Smooth muscle cell (in vitro differentiated cells): Measurements from ENCODE around the gene TPPP3. TPM values are rescaled to one million over a fixed set of nuclear protein-coding genes. Genes with fewer than 3 reads are reported as not detected.
"Not testable (repeated sequence)": the region's sequence is repeated elsewhere in the genome, so short reads cannot be mapped to it uniquely, and the experiment has no call there.

Experiments used
- DNase-seq: peaks from one replicate; lab custom pipeline; 2025; ENCODE audit not compliant: unreplicated experiment; lab: John Stamatoyannopoulos, UW
- H2AFZ ChIP-seq: fragments of 200-600 bp; sonication (generic); 2 replicates; pipeline ENCODE4 v1.6.0; 2016; ENCODE audit warnings: antibody characterized with exemption, low read depth, mild to moderate bottlenecking
- H3F3A ChIP-seq: fragments of 200-600 bp; sonication (generic); 2 replicates; pipeline ENCODE4 v1.6.0; 2017; ENCODE audit warnings: antibody characterized with exemption, low read depth
- H3K27ac ChIP-seq: fragments of 200-600 bp; sonication (generic); 2 replicates; pipeline ENCODE4 v1.5.1; 2016; ENCODE audit warnings: low read depth, mild to moderate bottlenecking
- H3K27me3 ChIP-seq: fragments of 200-600 bp; sonication (generic); 2 replicates; pipeline ENCODE4 v1.6.1; 2016; ENCODE audit warnings: low read depth, mild to moderate bottlenecking
- H3K36me3 ChIP-seq: fragments of 200-600 bp; sonication (generic); 2 replicates; pipeline ENCODE4 v1.5.1; 2016; ENCODE audit warnings: low read depth
- H3K4me1 ChIP-seq: fragments of 200-600 bp; sonication (generic); 2 replicates; pipeline ENCODE4 v1.5.1; 2016; ENCODE audit warnings: low read depth
- H3K4me2 ChIP-seq: fragments of 200-600 bp; sonication (generic); 2 replicates; pipeline ENCODE4 v1.6.0; 2016; ENCODE audit warnings: mild to moderate bottlenecking
- H3K4me3 ChIP-seq: fragments of 200-600 bp; sonication (generic); 2 replicates; pipeline ENCODE4 v1.5.1; 2016; ENCODE audit warnings: mild to moderate bottlenecking
- H3K79me2 ChIP-seq: fragments of 200-600 bp; sonication (generic); 2 replicates; pipeline ENCODE4 v1.6.0; 2016; ENCODE audit warnings: low read depth, mild to moderate bottlenecking
- H3K9ac ChIP-seq: fragments of 200-600 bp; sonication (generic); 2 replicates; pipeline ENCODE4 v1.6.0; 2016; ENCODE audit warnings: low read depth
- H3K9me3 ChIP-seq: fragments of 200-600 bp; sonication (generic); replicated peaks from 2 replicates; pipeline ENCODE4 v1.5.1; 2016; ENCODE audit warnings: low read depth
- H4K20me1 ChIP-seq: fragments of 200-600 bp; sonication (generic); 2 replicates; pipeline ENCODE4 v1.6.0; 2016; ENCODE audit warnings: low read depth
- CTCF ChIP-seq: fragments of 200-600 bp; sonication (generic); IDR thresholded peaks from 2 replicates; pipeline ENCODE4 v1.5.1; 2017; ENCODE audit warnings: borderline replicate concordance, mild to moderate bottlenecking, antibody characterized with exemption; ENCODE audit not compliant: insufficient read depth, poor library complexity, severe bottlenecking
- WGBS: methylation state at CpG from one replicate; pipeline ENCODE4 v1.1.7; 2016; ENCODE audit warnings: low lambda C conversion rate; 5-methylcytosine and 5-hydroxymethylcytosine counted together
- polyA plus RNA-seq: library from polyadenylated mRNA; unstranded; fragments of >200 nt; fragmentation: Nextera tagmentation; extraction: Ambion mirVana; gene quantifications from 2 replicates; pipeline ENCODE4 v1.2.1, GENCODE V29; 2016
- total RNA-seq: library from RNA; depleted of rRNA; stranded (reverse); fragments of >200 nt; gene quantifications from 2 replicates; pipeline ENCODE4 v1.2.3, GENCODE V29; 2014

The TPPP3 gene
- total and polyA plus RNA-seq, 2 experiments from 2014 or later = 1.3 to 1.9 TPM

DNA sequence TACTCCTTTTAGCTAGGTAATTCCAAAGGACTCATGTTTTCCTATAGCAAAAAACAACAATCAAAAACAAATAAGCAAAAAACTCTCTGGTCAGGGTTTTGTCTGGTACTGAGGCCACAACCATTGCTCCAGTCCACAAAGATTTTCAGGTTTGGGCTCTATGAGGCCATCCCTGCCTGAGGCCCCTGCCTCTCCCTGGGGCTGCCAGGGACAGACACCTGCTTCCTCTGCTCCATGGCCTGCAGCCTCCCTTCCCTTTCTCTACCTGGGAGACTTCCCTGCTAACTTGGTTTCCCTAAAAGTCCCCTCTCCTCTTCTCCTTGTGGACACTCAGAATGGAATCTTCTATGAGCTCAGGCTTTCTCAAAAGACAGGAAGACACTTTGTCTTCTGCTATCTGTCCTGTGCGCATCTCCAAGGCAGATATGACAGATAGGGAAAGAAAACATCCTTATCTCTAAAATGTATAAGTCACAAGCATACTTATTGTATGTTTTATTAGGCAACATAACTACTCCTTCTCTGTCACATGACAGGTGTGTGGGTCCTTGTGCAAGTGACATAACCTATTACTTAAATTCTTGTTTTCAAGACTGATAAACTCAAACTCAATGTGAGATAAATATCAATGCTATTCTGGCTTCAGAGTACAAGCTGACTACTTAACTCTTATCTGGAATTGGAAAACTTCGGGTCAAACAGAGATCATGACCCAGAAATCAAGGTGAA, 24.2 kb upstream of the TPPP3 start:
- Histone ChIP-seq H3K36me3 (no peaks in the 10 kb centered on the region), H3K27me3 (no peaks in the 10 kb centered on the region), H3K9me3 (no peaks in the 10 kb centered on the region), H4K20me1 (no peaks in the 10 kb centered on the region), H3K4me2 (no peak overlapping the region), H3K4me3 (no peak overlapping the region), H3K9ac (no peak overlapping the region), H3K4me1 (peaks cover 6% of the 10 kb centered on the region), H3K79me2 (no peaks in the 10 kb centered on the region), H2AFZ (no peak overlapping the region), H3F3A (peaks cover 4% of the 10 kb centered on the region), H3K27ac (no peak overlapping the region)
- no peak for DNase-seq
- WGBS = 84% methylated on average over 2 of the region's 2 CpGs
- no peak for TF ChIP-seq CTCF

- H3K9ac ChIP-seq = peak within 1 kb of the TSS; percentile 93
- peaks cover 6% of the 10 kb centered on the region for H3K4me1 ChIP-seq
- H3F3A ChIP-seq = peaks cover 4% of the 10 kb centered on the region
- H3K79me2 ChIP-seq = no peaks in the 10 kb centered on the region
- DNase-seq = peak; percentile 30
- H3K27me3 ChIP-seq = no peaks in the 10 kb centered on the region
- peak within 1 kb of the TSS; percentile 65 for H3K27ac ChIP-seq
- peak within 1 kb of the TSS; percentile 99 for H3K4me2 ChIP-seq
- H3K4me3 ChIP-seq = peak within 1 kb of the TSS; percentile 76
- peak; percentile 44 for TF ChIP-seq CTCF
- H3K36me3 ChIP-seq = no peaks in the 10 kb centered on the region
- H2AFZ ChIP-seq = peak within 1 kb of the TSS; percentile 95
- WGBS = 6% methylated on average over 66 of the region's 73 CpGs
- H3K9me3 ChIP-seq = no peaks in the 10 kb centered on the region
- peaks cover 11% of the 10 kb centered on the region for H4K20me1 ChIP-seq
Observed at GRCh38 chr16:67415872-67416793, 22.8 kb upstream of the TPPP3 start, which contains the start of gene ZDHHC1. TSS of gene ZDHHC1 (minus strand) at chr16:67416477. CDS start at chr16:67407775, 8,702 bp downstream.

- peak overlapping the region; percentile 99 for H3K4me2 ChIP-seq
- H3K27ac ChIP-seq, H3K27me3 ChIP-seq, H3K4me1 ChIP-seq, H3K79me2 ChIP-seq, H3K9me3 ChIP-seq, DNase-seq, H3F3A ChIP-seq, H3K36me3 ChIP-seq: not testable (repeated sequence)
- H3K4me3 ChIP-seq = peak overlapping the region; percentile 76
- WGBS = 95% methylated on average over 19 of the region's 19 CpGs
- peaks cover 17% of the 10 kb centered on the region for H4K20me1 ChIP-seq
- peak overlapping the region; percentile 93 for H3K9ac ChIP-seq
- H2AFZ ChIP-seq = peak overlapping the region; percentile 95
Observed at GRCh38 chr16:67415421-67415820, 22.1 kb upstream of the TPPP3 start.
